ENCODE measurements around the gene CCNI2. TPM values are rescaled to one million over a fixed set of nuclear protein-coding genes. Genes with fewer than 3 reads are reported as not detected.

The CCNI2 gene
- total and polyA plus RNA-seq, 10 of the 15 experiments (the other 5 are each of a cell fraction or from before 2014, with no cell fraction given), result 1.8 to 8.0 (median 3.2) TPM

DNA sequence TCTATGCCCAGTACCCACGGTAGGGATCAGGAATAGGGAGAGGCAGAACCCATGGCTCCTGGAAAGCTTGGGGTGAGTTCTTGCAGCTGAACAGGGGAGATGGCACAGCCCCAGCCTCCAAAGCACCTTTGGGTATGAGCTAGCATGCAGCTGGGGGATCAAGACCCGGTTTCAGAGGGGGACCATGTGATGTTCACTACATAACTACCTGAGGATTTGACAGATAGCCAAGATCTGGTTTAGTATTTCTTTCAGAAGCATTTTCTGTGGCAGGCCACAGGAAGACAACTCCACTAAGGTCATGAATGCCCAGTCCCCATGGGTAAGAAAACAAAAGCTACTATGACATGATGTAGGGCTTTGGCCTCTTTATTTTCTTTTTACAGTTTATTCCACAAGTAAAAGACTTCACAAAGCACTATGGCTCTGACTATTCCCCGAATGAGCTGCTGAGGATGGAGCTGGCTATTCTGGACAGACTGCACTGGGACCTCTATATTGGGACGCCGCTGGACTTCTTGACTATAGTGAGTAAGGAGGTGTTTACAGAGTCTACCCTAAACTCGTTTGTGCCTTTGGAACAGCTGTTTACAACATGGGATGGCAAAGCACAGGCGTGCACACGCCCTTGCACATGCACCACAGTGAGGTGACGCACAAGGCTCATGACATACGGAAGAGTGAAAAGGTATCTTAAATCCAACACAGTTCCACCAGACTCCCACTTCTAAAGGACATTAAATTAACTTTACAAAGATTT lies 3.4 kb downstream of the CCNI2 start (continued):
- TF ChIP-seq ZNF24 (IDR thresholded peaks at IDR 0.05) (0 out of 2 replicates have a peak, but pooled peaks have one; percentile 33), ZNF217 (IDR thresholded peaks at IDR 0.05) (no peak), RAD51 (IDR thresholded peaks at IDR 0.05) (peak; percentile 74), NR2F1 (conservative IDR thresholded peaks at IDR 0.05) (peak; percentile 73), ETV6 (conservative IDR thresholded peaks at IDR 0.05 in 1 of 2, IDR thresholded peaks at IDR 0.05 in 1 of 2; ENCODE audit: borderline replicate concordance in 1 of 2, low read depth in 1 of 2) (no peak), E2F8 (IDR thresholded peaks at IDR 0.05; ENCODE audit: low read depth, partially characterized antibody) (no peak), NRF1 (conservative IDR thresholded peaks at IDR 0.05; ENCODE audit: low read depth, low read length) (no peak), ZNF622 (IDR thresholded peaks at IDR 0.05) (no peak), IKZF2 (IDR thresholded peaks at IDR 0.05) (peak; percentile 23 to 36; a peak in 2 of 4 replicates)
- TF ChIP-seq, protein P1, sequence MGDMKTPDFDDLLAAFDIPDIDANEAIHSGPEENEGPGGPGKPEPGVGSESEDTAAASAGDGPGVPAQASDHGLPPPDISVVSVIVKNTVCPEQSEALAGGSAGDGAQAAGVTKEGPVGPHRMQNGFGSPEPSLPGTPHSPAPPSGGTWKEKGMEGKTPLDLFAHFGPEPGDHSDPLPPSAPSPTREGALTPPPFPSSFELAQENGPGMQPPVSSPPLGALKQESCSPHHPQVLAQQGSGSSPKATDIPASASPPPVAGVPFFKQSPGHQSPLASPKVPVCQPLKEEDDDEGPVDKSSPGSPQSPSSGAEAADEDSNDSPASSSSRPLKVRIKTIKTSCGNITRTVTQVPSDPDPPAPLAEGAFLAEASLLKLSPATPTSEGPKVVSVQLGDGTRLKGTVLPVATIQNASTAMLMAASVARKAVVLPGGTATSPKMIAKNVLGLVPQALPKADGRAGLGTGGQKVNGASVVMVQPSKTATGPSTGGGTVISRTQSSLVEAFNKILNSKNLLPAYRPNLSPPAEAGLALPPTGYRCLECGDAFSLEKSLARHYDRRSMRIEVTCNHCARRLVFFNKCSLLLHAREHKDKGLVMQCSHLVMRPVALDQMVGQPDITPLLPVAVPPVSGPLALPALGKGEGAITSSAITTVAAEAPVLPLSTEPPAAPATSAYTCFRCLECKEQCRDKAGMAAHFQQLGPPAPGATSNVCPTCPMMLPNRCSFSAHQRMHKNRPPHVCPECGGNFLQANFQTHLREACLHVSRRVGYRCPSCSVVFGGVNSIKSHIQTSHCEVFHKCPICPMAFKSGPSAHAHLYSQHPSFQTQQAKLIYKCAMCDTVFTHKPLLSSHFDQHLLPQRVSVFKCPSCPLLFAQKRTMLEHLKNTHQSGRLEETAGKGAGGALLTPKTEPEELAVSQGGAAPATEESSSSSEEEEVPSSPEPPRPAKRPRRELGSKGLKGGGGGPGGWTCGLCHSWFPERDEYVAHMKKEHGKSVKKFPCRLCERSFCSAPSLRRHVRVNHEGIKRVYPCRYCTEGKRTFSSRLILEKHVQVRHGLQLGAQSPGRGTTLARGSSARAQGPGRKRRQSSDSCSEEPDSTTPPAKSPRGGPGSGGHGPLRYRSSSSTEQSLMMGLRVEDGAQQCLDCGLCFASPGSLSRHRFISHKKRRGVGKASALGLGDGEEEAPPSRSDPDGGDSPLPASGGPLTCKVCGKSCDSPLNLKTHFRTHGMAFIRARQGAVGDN (IDR thresholded peaks at IDR 0.05), result peak; percentile 85; the same call in 1 of the 2 replicates
- TF ChIP-seq, protein P2, sequence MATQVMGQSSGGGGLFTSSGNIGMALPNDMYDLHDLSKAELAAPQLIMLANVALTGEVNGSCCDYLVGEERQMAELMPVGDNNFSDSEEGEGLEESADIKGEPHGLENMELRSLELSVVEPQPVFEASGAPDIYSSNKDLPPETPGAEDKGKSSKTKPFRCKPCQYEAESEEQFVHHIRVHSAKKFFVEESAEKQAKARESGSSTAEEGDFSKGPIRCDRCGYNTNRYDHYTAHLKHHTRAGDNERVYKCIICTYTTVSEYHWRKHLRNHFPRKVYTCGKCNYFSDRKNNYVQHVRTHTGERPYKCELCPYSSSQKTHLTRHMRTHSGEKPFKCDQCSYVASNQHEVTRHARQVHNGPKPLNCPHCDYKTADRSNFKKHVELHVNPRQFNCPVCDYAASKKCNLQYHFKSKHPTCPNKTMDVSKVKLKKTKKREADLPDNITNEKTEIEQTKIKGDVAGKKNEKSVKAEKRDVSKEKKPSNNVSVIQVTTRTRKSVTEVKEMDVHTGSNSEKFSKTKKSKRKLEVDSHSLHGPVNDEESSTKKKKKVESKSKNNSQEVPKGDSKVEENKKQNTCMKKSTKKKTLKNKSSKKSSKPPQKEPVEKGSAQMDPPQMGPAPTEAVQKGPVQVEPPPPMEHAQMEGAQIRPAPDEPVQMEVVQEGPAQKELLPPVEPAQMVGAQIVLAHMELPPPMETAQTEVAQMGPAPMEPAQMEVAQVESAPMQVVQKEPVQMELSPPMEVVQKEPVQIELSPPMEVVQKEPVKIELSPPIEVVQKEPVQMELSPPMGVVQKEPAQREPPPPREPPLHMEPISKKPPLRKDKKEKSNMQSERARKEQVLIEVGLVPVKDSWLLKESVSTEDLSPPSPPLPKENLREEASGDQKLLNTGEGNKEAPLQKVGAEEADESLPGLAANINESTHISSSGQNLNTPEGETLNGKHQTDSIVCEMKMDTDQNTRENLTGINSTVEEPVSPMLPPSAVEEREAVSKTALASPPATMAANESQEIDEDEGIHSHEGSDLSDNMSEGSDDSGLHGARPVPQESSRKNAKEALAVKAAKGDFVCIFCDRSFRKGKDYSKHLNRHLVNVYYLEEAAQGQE (IDR thresholded peaks at IDR 0.05; ENCODE audit: low read depth, low read length), result no peak
